ENCODE results near the gene ATP5ME. TPM values are rescaled to one million over a fixed set of nuclear protein-coding genes. Genes with fewer than 3 reads are reported as not detected.

ATP5ME gene
- total RNA-seq, 6 experiments from 2014 or later: 181 to 374 (median 290) TPM

DNA sequence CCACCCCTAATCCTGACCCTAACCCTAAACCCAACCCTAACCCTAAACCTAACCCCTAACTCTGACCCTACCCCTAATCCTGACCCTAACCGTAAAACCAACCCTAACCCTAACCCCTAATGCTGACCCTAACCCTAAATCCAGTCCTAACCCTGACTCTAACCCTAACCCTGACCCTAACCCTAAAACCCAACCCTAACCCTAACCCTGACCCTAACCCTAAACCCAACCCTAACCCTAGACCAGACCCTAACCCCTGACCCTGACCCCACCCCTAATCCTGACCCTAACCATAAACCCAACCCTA, 30.8 kb upstream of the ATP5ME start:
- Mint-ChIP-seq H3K4me1 (ENCODE audit: low read depth) (peaks cover 12% of the 10 kb centered on the region), H3K4me3 (no peak overlapping the region), H3K27ac (no peak overlapping the region), H3K27me3 (ENCODE audit: insufficient read depth) (peaks cover 9% of the 10 kb centered on the region), H3K9me3 (no peaks in the 10 kb centered on the region), H3K36me3 (ENCODE audit: low read depth) (peaks cover 13% of the 10 kb centered on the region)
- no peak for DNase-seq
- TF ChIP-seq CTCF (IDR thresholded peaks at IDR 0.05): no peak

GRCh38 chr4:704198-704891, 30.3 kb upstream of the ATP5ME start:
- Mint-ChIP-seq H3K27me3 (ENCODE audit: insufficient read depth) (peaks cover 11% of the 10 kb centered on the region), H3K27ac (no peak overlapping the region), H3K4me3 (no peak overlapping the region), H3K4me1 (ENCODE audit: low read depth) (peaks cover 8% of the 10 kb centered on the region), H3K36me3 (ENCODE audit: low read depth) (peaks cover 9% of the 10 kb centered on the region), H3K9me3 (no peaks in the 10 kb centered on the region)
- TF ChIP-seq CTCF (IDR thresholded peaks at IDR 0.05): no peak
- no peak for DNase-seq

DNA sequence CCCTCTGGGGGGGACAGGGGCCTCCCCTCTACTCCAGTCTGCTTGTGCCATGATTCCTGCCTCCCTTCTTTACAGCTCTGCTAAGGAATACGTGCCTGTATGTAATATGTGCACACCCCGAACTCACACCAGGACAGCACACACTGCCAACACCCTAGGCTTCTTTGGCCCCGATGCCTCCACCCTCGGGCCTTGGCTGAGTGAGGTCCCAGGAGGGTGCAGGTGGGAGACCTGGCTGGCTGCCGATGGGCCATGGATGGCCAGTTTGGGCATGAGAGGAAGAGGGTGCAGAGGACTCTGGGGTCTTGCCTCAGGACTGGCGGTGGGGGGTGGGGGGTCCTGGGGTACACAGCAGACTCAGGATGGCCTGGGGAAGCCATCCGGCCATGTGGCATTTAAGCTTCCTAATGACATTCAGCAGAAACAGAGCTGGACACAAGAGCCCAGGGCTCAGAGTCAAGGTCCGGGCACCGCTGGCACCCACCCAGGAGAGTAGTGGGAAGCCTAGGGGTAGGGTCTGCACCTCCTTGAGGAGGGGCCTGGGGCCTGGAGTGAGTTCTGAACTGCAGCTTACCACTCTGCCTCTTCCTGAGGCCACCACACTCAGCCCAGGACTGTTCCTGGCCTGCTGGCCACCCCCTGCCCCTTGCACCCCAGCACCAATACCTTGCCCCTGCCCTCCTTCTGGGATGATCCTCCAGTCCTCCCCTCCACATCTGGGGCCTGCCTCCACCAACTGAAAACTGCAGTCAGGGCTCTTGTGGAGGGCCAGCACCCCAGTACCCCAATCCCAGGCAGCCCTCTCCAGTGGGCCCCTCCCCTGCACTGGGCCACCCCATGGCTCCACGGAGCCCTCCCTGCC, 29.5 kb upstream of the ATP5ME start:
- no peak overlapping the region for H3K4me3 Mint-ChIP-seq
- peaks cover 12% of the 10 kb centered on the region for H3K27me3 Mint-ChIP-seq (ENCODE audit: insufficient read depth)
- peaks cover 1% of the 10 kb centered on the region for H3K36me3 Mint-ChIP-seq (ENCODE audit: low read depth)
- no peak overlapping the region for H3K27ac Mint-ChIP-seq
- no peaks in the 10 kb centered on the region for H3K9me3 Mint-ChIP-seq
- H3K4me1 Mint-ChIP-seq (ENCODE audit: low read depth): peaks cover under 1% of the 10 kb centered on the region
- TF ChIP-seq CTCF (IDR thresholded peaks at IDR 0.05): no peak
- no peak for DNase-seq

- H3K27me3 Mint-ChIP-seq (ENCODE audit: insufficient read depth): peaks cover 13% of the 10 kb centered on the region
- no peak for TF ChIP-seq CTCF (IDR thresholded peaks at IDR 0.05)
- H3K27ac Mint-ChIP-seq: no peak overlapping the region
- no peak for DNase-seq
- H3K36me3 Mint-ChIP-seq (ENCODE audit: low read depth): no peaks in the 10 kb centered on the region
- no peaks in the 10 kb centered on the region for H3K4me1 Mint-ChIP-seq (ENCODE audit: low read depth)
- no peaks in the 10 kb centered on the region for H3K9me3 Mint-ChIP-seq
- no peak overlapping the region for H3K4me3 Mint-ChIP-seq
These were observed 28.6 kb upstream of the ATP5ME start for GRCh38 chr4:702618-703048.

GRCh38 chr4:700587-701264, 26.6 kb upstream of the ATP5ME start:
- Mint-ChIP-seq H3K9me3 (no peaks in the 10 kb centered on the region), H3K27me3 (ENCODE audit: insufficient read depth) (peaks cover 16% of the 10 kb centered on the region), H3K4me3 (no peak overlapping the region), H3K27ac (no peak overlapping the region), H3K4me1 (ENCODE audit: low read depth) (no peaks in the 10 kb centered on the region), H3K36me3 (ENCODE audit: low read depth) (no peaks in the 10 kb centered on the region)
- no peak for DNase-seq
- TF ChIP-seq CTCF (IDR thresholded peaks at IDR 0.05): peak; percentile 14; the same call in 1 of the 2 replicates
